DND-41 (cell line): Measurements from ENCODE around the gene ZNF236.

Experiments
- ATAC-seq: fragments of 200-7000 bp; cut with Tn5 transposase; 3 replicates; pipeline ENCODE4 v1.9.1; 2021; ENCODE audit warnings: low read depth; ENCODE audit not compliant: insufficient read depth
- DNase-seq: peaks from one replicate; pipeline ENCODE4 v3.0.0-alpha.2; 2020
- H2AFZ ChIP-seq: 2 replicates; pipeline ENCODE4 v1.6.0; 2012; ENCODE audit warnings: low read depth, low read length
- H3K27ac ChIP-seq: 2 replicates; pipeline ENCODE4 v1.5.1; 2012; ENCODE audit warnings: low read length, inconsistent platforms
- H3K27me3 ChIP-seq: fragments of 200-600 bp; sonication (generic); 2 replicates; pipeline ENCODE4 v1.6.0; 2012; ENCODE audit warnings: low read length, mild to moderate bottlenecking, inconsistent platforms; ENCODE audit not compliant: insufficient read depth, poor library complexity
- H3K36me3 ChIP-seq: 2 replicates; pipeline ENCODE4 v1.5.1; 2012; ENCODE audit warnings: low read length, inconsistent platforms; ENCODE audit not compliant: insufficient read depth
- H3K4me1 ChIP-seq: 2 replicates; pipeline ENCODE4 v1.5.1; 2012; ENCODE audit warnings: mild to moderate bottlenecking, low read length; ENCODE audit not compliant: insufficient read depth
- H3K4me2 ChIP-seq: 2 replicates; pipeline ENCODE4 v1.6.0; 2012; ENCODE audit warnings: mild to moderate bottlenecking, moderate library complexity, low read length, inconsistent platforms; ENCODE audit not compliant: insufficient read depth
- H3K4me3 ChIP-seq, 2 experiments: fragments of 200-600 bp in 1 of 2; shearing (Covaris generic) in 1 of 2; 2 replicates each; pipeline ENCODE4 v1.5.1; 2012 to 2016; ENCODE audit warnings: inconsistent platforms in 2 of 2, low read length in 2 of 2, mild to moderate bottlenecking in 2 of 2, low read depth in 1 of 2, moderate library complexity in 1 of 2
- H3K79me2 ChIP-seq: 2 replicates; pipeline ENCODE4 v1.6.0; 2012; ENCODE audit warnings: low read length, inconsistent platforms; ENCODE audit not compliant: insufficient read depth
- H3K9ac ChIP-seq: 2 replicates; pipeline ENCODE4 v1.6.0; 2012; ENCODE audit warnings: low read depth, mild to moderate bottlenecking, inconsistent platforms, low read length, moderate library complexity
- H3K9me3 ChIP-seq: 2 replicates; pipeline ENCODE4 v1.5.1; 2012; ENCODE audit warnings: low read length, moderate library complexity, mild to moderate bottlenecking, inconsistent platforms; ENCODE audit not compliant: insufficient read depth, severe bottlenecking
- H4K20me1 ChIP-seq: 2 replicates; pipeline ENCODE4 v1.6.0; 2012; ENCODE audit warnings: low read length; ENCODE audit not compliant: insufficient read depth
- EZH2 ChIP-seq: IDR thresholded peaks from 3 replicates; pipeline ENCODE4 v1.6.1; 2012; ENCODE audit warnings: borderline replicate concordance, low read depth, mild to moderate bottlenecking, moderate library complexity, low read length, inconsistent platforms; ENCODE audit not compliant: severe bottlenecking
- TF ChIP-seq, protein P1 (sequence below): IDR thresholded peaks from 2 replicates; pipeline ENCODE4 v1.5.1; 2012; ENCODE audit warnings: borderline replicate concordance, low read length, moderate library complexity, mild to moderate bottlenecking; ENCODE audit not compliant: poor library complexity, severe bottlenecking; ENCODE audit errors: extremely low read depth

Gene ZNF236

DNA sequence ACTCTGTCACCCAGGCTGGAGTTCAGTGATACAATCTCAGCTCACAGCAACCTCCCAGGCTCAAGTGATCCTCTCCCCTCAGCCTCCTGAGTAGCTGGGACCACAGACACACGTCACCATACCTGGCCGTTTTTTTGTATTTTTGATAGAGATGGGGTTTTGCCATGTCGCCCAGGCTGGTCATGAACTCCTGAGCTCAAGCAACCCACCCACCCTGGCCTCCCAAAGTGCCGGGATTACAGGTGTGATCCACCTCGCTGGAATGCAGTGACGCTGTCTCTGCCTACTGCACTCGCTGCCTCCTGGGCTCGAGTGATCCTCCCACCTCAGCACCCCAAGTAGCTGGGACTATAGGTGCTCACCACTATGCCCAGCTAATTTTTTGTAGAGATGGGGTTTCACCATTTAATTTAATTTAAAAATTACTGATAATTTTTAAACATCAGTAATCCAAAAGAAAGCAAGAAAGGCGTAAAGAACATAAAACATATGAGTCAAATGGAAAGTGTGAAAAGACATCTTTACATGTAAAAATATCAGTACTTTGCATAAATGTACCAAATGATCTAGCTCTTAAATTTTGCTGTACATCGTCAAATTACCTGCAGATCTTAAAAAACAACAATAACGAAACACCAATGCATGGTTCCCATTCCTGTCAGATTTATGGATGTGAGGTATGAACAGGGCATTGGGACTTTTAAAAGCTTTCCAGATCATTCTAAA, 2.8 kb upstream of the ZNF236 start:
- H3K4me1 ChIP-seq: peaks cover 43% of the 10 kb centered on the region
- H4K20me1 ChIP-seq: no peaks in the 10 kb centered on the region
- peak overlapping the region in 1 of 2 experiments; percentile 45; a peak in 1 of 4 replicates for H3K4me3 ChIP-seq
- H3K9ac ChIP-seq: peak overlapping the region; percentile 37
- peak overlapping the region; percentile 43; the same call in 1 of the 2 replicates for H3K27ac ChIP-seq
- no peaks in the 10 kb centered on the region for H3K27me3 ChIP-seq
- H3K4me2 ChIP-seq: peak overlapping the region; percentile 85
- no peaks in the 10 kb centered on the region for H3K9me3 ChIP-seq
- peaks cover 22% of the 10 kb centered on the region for H3K36me3 ChIP-seq
- TF ChIP-seq, protein P1, sequence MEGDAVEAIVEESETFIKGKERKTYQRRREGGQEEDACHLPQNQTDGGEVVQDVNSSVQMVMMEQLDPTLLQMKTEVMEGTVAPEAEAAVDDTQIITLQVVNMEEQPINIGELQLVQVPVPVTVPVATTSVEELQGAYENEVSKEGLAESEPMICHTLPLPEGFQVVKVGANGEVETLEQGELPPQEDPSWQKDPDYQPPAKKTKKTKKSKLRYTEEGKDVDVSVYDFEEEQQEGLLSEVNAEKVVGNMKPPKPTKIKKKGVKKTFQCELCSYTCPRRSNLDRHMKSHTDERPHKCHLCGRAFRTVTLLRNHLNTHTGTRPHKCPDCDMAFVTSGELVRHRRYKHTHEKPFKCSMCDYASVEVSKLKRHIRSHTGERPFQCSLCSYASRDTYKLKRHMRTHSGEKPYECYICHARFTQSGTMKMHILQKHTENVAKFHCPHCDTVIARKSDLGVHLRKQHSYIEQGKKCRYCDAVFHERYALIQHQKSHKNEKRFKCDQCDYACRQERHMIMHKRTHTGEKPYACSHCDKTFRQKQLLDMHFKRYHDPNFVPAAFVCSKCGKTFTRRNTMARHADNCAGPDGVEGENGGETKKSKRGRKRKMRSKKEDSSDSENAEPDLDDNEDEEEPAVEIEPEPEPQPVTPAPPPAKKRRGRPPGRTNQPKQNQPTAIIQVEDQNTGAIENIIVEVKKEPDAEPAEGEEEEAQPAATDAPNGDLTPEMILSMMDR: no peak
- no peak for TF ChIP-seq EZH2
- H3K79me2 ChIP-seq: peaks cover 66% of the 10 kb centered on the region
- DNase-seq (no peak), ATAC-seq (no peak)
- no peak overlapping the region for H2AFZ ChIP-seq

DNA sequence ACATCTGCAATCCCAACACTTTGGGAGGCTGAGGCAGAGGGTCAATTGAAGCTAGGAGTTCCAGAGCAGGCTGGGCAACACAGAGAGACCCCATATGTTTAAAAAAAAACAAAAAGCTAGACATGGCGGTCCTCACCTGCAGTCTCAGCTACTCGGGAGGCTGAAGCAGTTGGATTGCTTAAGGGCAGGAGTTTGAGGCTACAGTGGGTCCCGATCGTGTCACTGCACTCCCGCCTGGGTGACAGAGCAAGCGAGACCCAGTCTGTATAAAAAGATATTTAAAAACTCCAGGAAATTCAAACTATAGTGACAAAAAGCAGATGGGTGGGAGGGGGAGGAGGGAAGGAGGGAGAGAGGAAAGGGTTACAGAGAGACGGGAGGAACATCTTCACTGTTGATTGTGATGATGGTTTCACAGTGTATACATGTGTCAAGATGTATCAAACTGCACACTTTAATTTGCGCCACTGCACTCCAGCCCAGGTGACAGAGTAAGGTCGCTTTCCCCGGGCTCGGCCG, 942 bp upstream of the ZNF236 start:
- peak overlapping the region; percentile 86 for H2AFZ ChIP-seq
- peak overlapping the region; percentile 85 for H3K4me2 ChIP-seq
- no peak for TF ChIP-seq EZH2
- TF ChIP-seq, protein P1: no peak
- no peaks in the 10 kb centered on the region for H4K20me1 ChIP-seq
- peak overlapping the region; percentile 99 for H3K9ac ChIP-seq
- H3K36me3 ChIP-seq: peaks cover 17% of the 10 kb centered on the region
- peak overlapping the region; percentile 70 to 96 for H3K4me3 ChIP-seq
- ATAC-seq: peak; percentile 30
- peak; percentile 34 for DNase-seq
- H3K4me1 ChIP-seq: peaks cover 52% of the 10 kb centered on the region
- H3K9me3 ChIP-seq: no peaks in the 10 kb centered on the region
- peak overlapping the region; percentile 97 for H3K27ac ChIP-seq
- no peaks in the 10 kb centered on the region for H3K27me3 ChIP-seq
- peaks cover 83% of the 10 kb centered on the region for H3K79me2 ChIP-seq

DNA sequence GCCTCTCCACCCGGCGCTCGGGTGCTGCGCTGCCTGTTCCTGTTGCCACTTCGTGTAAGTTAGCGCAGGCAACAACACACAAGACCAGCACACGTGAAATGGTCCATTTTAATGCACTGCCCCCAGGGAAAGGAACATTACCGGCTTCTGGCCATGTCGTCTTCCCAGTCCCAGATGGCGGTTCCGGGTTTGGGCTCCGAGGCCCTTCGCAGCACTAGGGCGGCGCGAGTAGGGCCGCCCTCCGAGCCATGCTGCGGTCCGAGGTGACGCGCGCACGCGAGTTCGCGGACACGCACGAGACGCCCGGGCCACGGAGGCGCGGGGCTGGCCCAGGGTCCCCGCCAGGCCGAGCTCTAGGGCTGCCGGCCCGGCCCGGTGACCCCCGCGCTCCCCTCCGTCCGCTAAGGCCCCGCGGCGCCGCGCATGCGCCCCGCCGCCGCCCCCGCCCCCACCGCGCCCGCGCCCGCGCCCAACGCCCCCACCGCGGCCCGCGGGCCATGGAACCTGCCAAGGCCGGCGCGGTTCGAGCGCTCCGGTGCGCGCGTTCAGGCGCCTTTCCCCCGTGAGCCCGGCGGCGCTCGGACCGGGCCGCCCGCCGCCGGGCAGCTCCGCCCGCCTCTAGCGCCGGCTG, 367 bp upstream of the ZNF236 start:
- Histone ChIP-seq H3K79me2 (peaks cover 87% of the 10 kb centered on the region), H3K27me3 (no peaks in the 10 kb centered on the region), H3K4me2 (peak overlapping the region; percentile 85), H3K27ac (peak overlapping the region; percentile 97), H3K4me1 (peaks cover 53% of the 10 kb centered on the region), H2AFZ (peak overlapping the region; percentile 86), H3K36me3 (peaks cover 14% of the 10 kb centered on the region), H3K9ac (peak overlapping the region; percentile 99), H3K4me3 (peak overlapping the region; percentile 70 to 96), H3K9me3 (no peaks in the 10 kb centered on the region), H4K20me1 (no peaks in the 10 kb centered on the region)
- DNase-seq (peak; percentile 67), ATAC-seq (peak; percentile 71)
- TF ChIP-seq, protein P1: no peak
- no peak for TF ChIP-seq EZH2
